SK-N-DZ (cell line): Measurements from ENCODE around the gene TM6SF1. TPM values are rescaled to one million over a fixed set of nuclear protein-coding genes. Genes with fewer than 3 reads are reported as not detected.
"Not testable (repeated sequence)": the region's sequence is repeated elsewhere in the genome, so short reads cannot be mapped to it uniquely, and the experiment has no call there.

Experiments
- DNase-seq: peaks from one replicate; pipeline ENCODE4 v3.0.0-alpha.2; 2015; ENCODE audit warnings: low spot score
- polyA plus RNA-seq, 2 experiments: library from polyadenylated mRNA; depleted of rRNA; stranded (reverse); fragments of >200 nt; gene quantifications; 2 replicates each; pipeline ENCODE4 v1.2.3, GENCODE V29; 2014

TM6SF1 gene
- 0.23 and 0.90 TPM in 2 replicates for polyA plus RNA-seq (2014; cell fraction: cytosol; rRNA removed)
- polyA plus RNA-seq (2014; cell fraction: nucleus; rRNA removed), result 0.33 TPM in 1 of 2 replicates, not detected in the other

GRCh38 chr15:83106994-83107840 lies at the start of gene TM6SF1:
TM6SF1 (plus strand) TSS chr15:83107645; CDS start chr15:83107681, 36 bp downstream.
- DNase-seq, result no peak

GRCh38 chr15:83057696-83058376 lies 49.6 kb upstream of the TM6SF1 start:
- DNase-seq, result no peak

GRCh38 chr15:83061680-83062079 lies 45.8 kb upstream of the TM6SF1 start:
- DNase-seq, result no peak

- no peak for DNase-seq
These were observed 44.7 kb upstream of the TM6SF1 start for GRCh38 chr15:83062768-83063180.

GRCh38 chr15:83063551-83063950 lies 43.9 kb upstream of the TM6SF1 start:
- DNase-seq, result no peak

GRCh38 chr15:83064859-83065258 lies 42.6 kb upstream of the TM6SF1 start:
- no peak for DNase-seq

- no peak for DNase-seq
These were observed 42.0 kb upstream of the TM6SF1 start for GRCh38 chr15:83065431-83065830.

GRCh38 chr15:83066034-83066733 lies 41.3 kb upstream of the TM6SF1 start:
- no peak for DNase-seq

- peak; percentile 92 for DNase-seq
These were observed 40.5 kb upstream of the TM6SF1 start, which contains the start of gene BTBD1 for GRCh38 chr15:83066734-83067637. BTBD1 (minus strand) TSS chr15:83067252; CDS start chr15:83067151, 101 bp downstream.

GRCh38 chr15:83067638-83067962 lies 39.8 kb upstream of the TM6SF1 start:
- no peak for DNase-seq

- no peak for DNase-seq
These were observed 39.4 kb upstream of the TM6SF1 start for GRCh38 chr15:83068054-83068453.

GRCh38 chr15:83069211-83069642 lies 38.2 kb upstream of the TM6SF1 start:
- peak; percentile 35 for DNase-seq

GRCh38 chr15:83077491-83078230 lies 29.8 kb upstream of the TM6SF1 start:
- no peak for DNase-seq

GRCh38 chr15:83078712-83079111 lies 28.7 kb upstream of the TM6SF1 start:
- no peak for DNase-seq

GRCh38 chr15:83081256-83082014 lies 26.0 kb upstream of the TM6SF1 start:
- no peak for DNase-seq

GRCh38 chr15:83082730-83083386 lies 24.6 kb upstream of the TM6SF1 start:
- DNase-seq, result no peak

- DNase-seq, result not testable (repeated sequence)
These were observed 22.0 kb upstream of the TM6SF1 start for GRCh38 chr15:83085461-83085860.

- DNase-seq, result not testable (repeated sequence)
These were observed 21.4 kb upstream of the TM6SF1 start for GRCh38 chr15:83085864-83086552.
